Lower leg skin (tissue), 4 donors: ENCODE results near the gene AMPH. TPM values are rescaled to one million over a fixed set of nuclear protein-coding genes. Genes with fewer than 3 reads are reported as not detected.
"Not testable (repeated sequence)": the region's sequence is repeated elsewhere in the genome, so short reads cannot be mapped to it uniquely, and the experiment has no call there.

Experiments used
- DNase-seq, 2 donors: peaks; one replicate each; pipeline ENCODE4 v3.0.0-alpha.2; 2019; ENCODE audit warnings: low spot score in 2 of 2
- H3K4me3 ChIP-seq: fragments of 200-600 bp; sonication (generic); 2 replicates; pipeline ENCODE4 v1.5.1; 2017; ENCODE audit warnings: mild to moderate bottlenecking, low read depth; ENCODE audit not compliant: poor library complexity, severe bottlenecking
- CTCF ChIP-seq, 3 donors: fragments of 450-650 bp; IDR thresholded peaks; one replicate each; pipeline ENCODE4 v1.5.1; 2016; ENCODE audit warnings: antibody characterized with exemption in 3 of 3, mild to moderate bottlenecking in 3 of 3, moderate library complexity in 2 of 3
- POLR2A ChIP-seq, 2 donors: fragments of 450-650 bp; IDR thresholded peaks; one replicate each; pipeline ENCODE4 v1.6.1; 2016 to 2017; ENCODE audit warnings: antibody characterized with exemption in 2 of 2, mild to moderate bottlenecking in 1 of 2, moderate library complexity in 1 of 2
- WGBS, 2 donors: methylation state at CpG; one replicate each; pipeline ENCODE4 v1.1.5; 2018; 5-methylcytosine and 5-hydroxymethylcytosine counted together
- intact Hi-C: fragments of 100-400 bp; cut with DNase I; formaldehyde crosslinking; loops from one replicate; pipeline ENCODE4 v1.15.0; 2023; ENCODE audit warnings: low total_unique reads
- total RNA-seq, 4 donors: library from RNA; depleted of rRNA; stranded (reverse); fragments of >200 nt; gene quantifications; one replicate each; pipeline ENCODE4 v1.1.0, GENCODE V29; 2016

Gene AMPH
- total RNA-seq, 4 donors from 2014 or later, result 0.47 to 6.7 (median 3.8) TPM

- WGBS, 2 donors, result 78 to 83% methylated on average over 4 of the region's 4 CpGs
- intact Hi-C loops, result no loop called here
- no peak for TF ChIP-seq POLR2A (IDR thresholded peaks at IDR 0.05)
- no peak for TF ChIP-seq CTCF (IDR thresholded peaks at IDR 0.05)
- no peak overlapping the region for H3K4me3 ChIP-seq
- no peak for DNase-seq
Observed at GRCh38 chr7:38351601-38352000, 279.6 kb downstream of the AMPH start.

- H3K4me3 ChIP-seq, DNase-seq, intact Hi-C loops: not testable (repeated sequence)
- 52 to 56% methylated on average over 3 of the region's 3 CpGs for WGBS, 2 donors
Observed at GRCh38 chr7:38350777-38351176, 280.4 kb downstream of the AMPH start.

- H3K4me3 ChIP-seq, DNase-seq, intact Hi-C loops: not testable (repeated sequence)
- WGBS, 2 donors, result 51 to 83% methylated on average over 5 to 6 of the region's 6 CpGs
Observed at GRCh38 chr7:38349869-38350583, 281.1 kb downstream of the AMPH start.

GRCh38 chr7:38349126-38349795 is 281.9 kb downstream of the AMPH start:
- not testable (repeated sequence) for DNase-seq

GRCh38 chr7:38345299-38346172 is 285.6 kb downstream of the AMPH start:
- DNase-seq, intact Hi-C loops, H3K4me3 ChIP-seq: not testable (repeated sequence)
- WGBS, 2 donors, result 44 to 46% methylated on average over 6 of the region's 6 CpGs

More at GRCh38 chr7:38349126-38349795, 281.9 kb downstream of the AMPH start:
- H3K4me3 ChIP-seq, intact Hi-C loops: not testable (repeated sequence)
- WGBS, 2 donors, result 77 to 78% methylated on average over 8 to 9 of the region's 9 CpGs

- DNase-seq, H3K4me3 ChIP-seq, intact Hi-C loops: not testable (repeated sequence)
- WGBS, 2 donors, result 61 to 76% methylated on average over 3 of the region's 3 CpGs
Observed at GRCh38 chr7:38344741-38345140, 286.4 kb downstream of the AMPH start.

GRCh38 chr7:38342135-38342534 is 289.0 kb downstream of the AMPH start:
- H3K4me3 ChIP-seq, DNase-seq, intact Hi-C loops: not testable (repeated sequence)
- WGBS, 2 donors, result 65 to 69% methylated on average over 5 of the region's 5 CpGs

GRCh38 chr7:38341172-38341705 is 289.9 kb downstream of the AMPH start:
- intact Hi-C loops, DNase-seq, H3K4me3 ChIP-seq: not testable (repeated sequence)

More at GRCh38 chr7:38341172-38341705, 289.9 kb downstream of the AMPH start:
- 53 to 64% methylated on average over 2 of the region's 2 CpGs for WGBS, 2 donors
